GM21390 (cell line): ENCODE measurements around the gene CENPW.

Experiments used
- ATAC-seq: cut with Tn5 transposase; IDR thresholded peaks from one replicate; pipeline ENCODE4 v1.9.1; 2021; ENCODE audit not compliant: unreplicated experiment

Gene CENPW

GRCh38 chr6:126339796-126340609, at the start of gene CENPW:
Gene CENPW, plus strand, starts transcription at chr6:126340115. Its CDS starts 159 bp downstream, at chr6:126340274.
- ATAC-seq: peak; percentile 94

- no peak for ATAC-seq
Measured at GRCh38 chr6:126293891-126294524, 45.9 kb upstream of the CENPW start.

- peak; percentile 39 for ATAC-seq
Measured at GRCh38 chr6:126300126-126300525, 39.8 kb upstream of the CENPW start.

GRCh38 chr6:126300735-126301134, 39.2 kb upstream of the CENPW start:
- ATAC-seq: peak; percentile 88

- ATAC-seq: no peak
Measured at GRCh38 chr6:126302191-126302590, 37.7 kb upstream of the CENPW start.

- no peak for ATAC-seq
Measured at GRCh38 chr6:126307849-126308248, 32.1 kb upstream of the CENPW start.

GRCh38 chr6:126308362-126308761, 31.6 kb upstream of the CENPW start:
- ATAC-seq: no peak

GRCh38 chr6:126312013-126312665, 27.8 kb upstream of the CENPW start:
- peak; percentile 96 for ATAC-seq

- ATAC-seq: no peak
Measured at GRCh38 chr6:126313941-126314340, 26.0 kb upstream of the CENPW start.

- no peak for ATAC-seq
Measured at GRCh38 chr6:126318797-126319196, 21.1 kb upstream of the CENPW start.

- ATAC-seq: no peak
Measured at GRCh38 chr6:126333729-126334128, 6.2 kb upstream of the CENPW start.

GRCh38 chr6:126335210-126335609, 4.7 kb upstream of the CENPW start:
- no peak for ATAC-seq

GRCh38 chr6:126337323-126337722, 2.6 kb upstream of the CENPW start:
- no peak for ATAC-seq

GRCh38 chr6:126341126-126341525, 1.2 kb downstream of the CENPW start:
- no peak for ATAC-seq

GRCh38 chr6:126344181-126344580, 4.3 kb downstream of the CENPW start:
- no peak for ATAC-seq

- no peak for ATAC-seq
Measured at GRCh38 chr6:126351960-126352359, 12.0 kb downstream of the CENPW start.

GRCh38 chr6:126352514-126352913, 12.6 kb downstream of the CENPW start:
- no peak for ATAC-seq

GRCh38 chr6:126356526-126356925, 16.6 kb downstream of the CENPW start:
- ATAC-seq: no peak

GRCh38 chr6:126359936-126360537, 20.1 kb downstream of the CENPW start:
- no peak for ATAC-seq

- ATAC-seq: no peak
Measured at GRCh38 chr6:126361832-126362440, 22.0 kb downstream of the CENPW start.

GRCh38 chr6:126367849-126368248, 27.9 kb downstream of the CENPW start:
- ATAC-seq: no peak
